Activated T-cell treated with anti-CD3 and anti-CD28 coated beads, Interleukin-2, amount 50 U/mL, for 72 hours (primary cell): ENCODE measurements around the gene RCL1. TPM values are rescaled to one million over a fixed set of nuclear protein-coding genes. Genes with fewer than 3 reads are reported as not detected.
"Not testable (repeated sequence)": the region's sequence is repeated elsewhere in the genome, so short reads cannot be mapped to it uniquely, and the experiment has no call there.

Experiments used
- ATAC-seq, 2 donors: fragments of 150-1000 bp; cut with Tn5 transposase; replicated peaks in 1 of 2; 2 replicates each; pipeline ENCODE4 v1.10.0; 2021; ENCODE audit warnings: moderate library complexity in 2 of 2, mild to moderate bottlenecking in 1 of 2
- DNase-seq, 2 donors: peaks; one replicate each; pipeline ENCODE4 v3.0.0; 2021 to 2022; ENCODE audit warnings: mixed read lengths in 1 of 2
- H3K27ac Mint-ChIP-seq: one replicate; pipeline ENCODE4 v1.8.0; 2022; ENCODE audit warnings: mild to moderate bottlenecking, moderate library complexity, mixed read lengths
- H3K27me3 Mint-ChIP-seq: one replicate; pipeline ENCODE4 v1.8.0; 2022; ENCODE audit warnings: low read depth, mixed read lengths
- H3K36me3 Mint-ChIP-seq, 2 donors: one replicate each; pipeline ENCODE4 v1.8.0; 2022; ENCODE audit warnings: mixed read lengths in 2 of 2, mild to moderate bottlenecking in 1 of 2; ENCODE audit not compliant: insufficient read depth in 2 of 2
- H3K4me1 Mint-ChIP-seq: one replicate; pipeline ENCODE4 v1.8.0; 2022; ENCODE audit warnings: low read depth, mixed read lengths
- H3K4me3 Mint-ChIP-seq, 2 donors: one replicate each; pipeline ENCODE4 v1.8.0; 2022; ENCODE audit warnings: mild to moderate bottlenecking in 2 of 2, mixed read lengths in 2 of 2, moderate library complexity in 2 of 2
- H3K9me3 Mint-ChIP-seq, 2 donors: one replicate each; pipeline ENCODE4 v1.8.0; 2022; ENCODE audit warnings: mixed read lengths in 2 of 2
- total RNA-seq, 2 donors: library from RNA; stranded (reverse); gene quantifications; one replicate each; pipeline ENCODE4 v1.2.3, GENCODE V29; 2022

The RCL1 gene
- total RNA-seq, 2 donors from 2014 or later, result 29.7 to 38.8 TPM

DNA sequence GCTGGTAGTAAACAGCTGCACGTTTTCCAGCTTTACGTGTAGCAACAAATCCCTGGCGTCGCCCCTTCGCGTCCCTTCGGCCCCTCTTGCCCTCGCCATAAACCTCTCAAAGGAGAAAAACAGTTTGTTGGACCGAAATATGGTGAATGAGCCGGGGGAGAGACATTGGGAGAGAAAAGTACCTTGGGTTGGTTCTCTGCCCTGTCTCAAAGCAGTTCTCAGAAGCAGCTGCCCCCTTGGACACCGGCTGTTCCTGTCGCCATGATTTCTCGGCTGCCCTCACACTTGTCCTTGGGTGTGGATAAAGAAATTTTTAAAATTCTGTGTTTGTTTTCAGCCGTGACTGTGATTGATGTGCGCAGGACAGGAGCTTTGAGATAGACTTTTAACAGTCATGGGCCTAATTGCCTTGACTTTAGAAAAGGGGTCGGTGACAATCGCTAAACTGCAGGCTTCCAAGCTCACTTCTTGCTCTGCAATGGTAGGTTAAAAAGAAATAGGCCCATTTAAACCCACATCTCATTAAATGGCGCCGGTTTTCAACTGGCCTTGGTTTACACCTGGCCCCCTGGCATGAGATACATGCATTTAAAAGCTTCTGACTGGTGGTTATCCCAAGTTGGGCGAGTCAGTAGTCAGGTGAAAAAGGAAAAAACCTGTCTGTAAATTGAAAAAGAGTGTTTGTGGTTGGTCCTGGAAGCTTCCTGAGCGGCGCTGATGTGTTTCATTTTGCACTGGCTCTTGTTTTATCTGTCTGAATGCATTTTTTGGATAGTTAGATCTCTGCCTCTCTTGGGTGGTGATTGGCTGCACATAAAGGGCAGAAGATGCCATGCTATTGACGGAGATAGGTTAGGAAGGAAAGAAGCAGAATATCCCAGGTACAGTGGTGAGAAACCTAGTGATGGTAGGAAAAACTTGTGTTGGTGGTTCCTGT lies 983 bp downstream of the RCL1 start:
- H3K27me3 Mint-ChIP-seq, result no peaks in the 10 kb centered on the region
- H3K4me3 Mint-ChIP-seq, result peak overlapping the region; percentile 85 to 99
- H3K4me1 Mint-ChIP-seq, result peaks cover 65% of the 10 kb centered on the region
- H3K9me3 Mint-ChIP-seq, result peaks cover 0 to 2% of the 10 kb centered on the region in 2 donors
- peak in 1 of 2 donors; percentile 14 for DNase-seq
- H3K36me3 Mint-ChIP-seq, result no peaks in the 10 kb centered on the region
- H3K27ac Mint-ChIP-seq, result peak overlapping the region; percentile 23
- no peak for ATAC-seq

DNA sequence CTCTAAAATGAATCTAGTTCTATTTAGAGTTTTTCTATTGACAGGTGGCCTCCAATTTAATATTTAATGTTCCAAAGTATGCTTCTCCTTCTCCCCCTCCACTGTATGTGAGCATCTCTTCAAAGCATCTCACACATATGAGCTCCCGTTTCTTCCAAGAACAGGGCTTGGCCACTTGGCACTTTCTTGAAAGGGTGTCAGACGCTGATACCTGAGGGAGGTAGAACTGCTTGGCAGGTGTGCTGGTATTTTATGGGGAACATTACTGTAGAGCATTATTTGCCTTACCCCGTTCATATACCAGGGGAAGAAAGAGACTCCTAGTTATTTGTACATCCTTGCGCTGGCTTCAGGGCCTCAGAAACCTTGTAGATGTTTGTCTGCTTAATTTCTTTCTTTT lies 1.9 kb downstream of the RCL1 start:
- H3K4me1 Mint-ChIP-seq, result peaks cover 70% of the 10 kb centered on the region
- peak overlapping the region; percentile 85 to 99 for H3K4me3 Mint-ChIP-seq
- no peak overlapping the region for H3K27ac Mint-ChIP-seq
- no peaks in the 10 kb centered on the region for H3K27me3 Mint-ChIP-seq
- H3K36me3 Mint-ChIP-seq, result no peaks in the 10 kb centered on the region
- no peak for ATAC-seq
- H3K9me3 Mint-ChIP-seq, result peaks cover 0 to 2% of the 10 kb centered on the region in 2 donors
- no peak for DNase-seq

DNA sequence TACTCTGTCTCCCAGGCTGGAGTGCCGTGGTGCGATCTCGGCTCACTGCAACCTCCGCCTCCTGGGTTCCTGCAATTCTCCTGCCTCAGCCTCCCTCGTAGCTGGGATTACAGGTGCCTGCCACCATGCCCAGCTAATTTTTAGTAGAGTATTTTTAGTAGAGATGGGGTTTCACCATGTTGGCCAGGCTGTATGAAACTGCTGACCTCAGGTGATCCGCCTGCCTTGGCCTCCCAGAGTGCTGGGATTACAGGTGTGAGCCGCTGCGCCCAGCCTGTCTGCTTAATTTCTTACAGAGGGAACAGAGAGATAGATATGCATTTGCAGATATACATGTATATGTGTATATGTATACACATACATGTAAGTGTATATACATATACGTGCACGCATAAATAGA lies 2.4 kb downstream of the RCL1 start:
- H3K4me1 Mint-ChIP-seq, result peaks cover 67% of the 10 kb centered on the region

DNA sequence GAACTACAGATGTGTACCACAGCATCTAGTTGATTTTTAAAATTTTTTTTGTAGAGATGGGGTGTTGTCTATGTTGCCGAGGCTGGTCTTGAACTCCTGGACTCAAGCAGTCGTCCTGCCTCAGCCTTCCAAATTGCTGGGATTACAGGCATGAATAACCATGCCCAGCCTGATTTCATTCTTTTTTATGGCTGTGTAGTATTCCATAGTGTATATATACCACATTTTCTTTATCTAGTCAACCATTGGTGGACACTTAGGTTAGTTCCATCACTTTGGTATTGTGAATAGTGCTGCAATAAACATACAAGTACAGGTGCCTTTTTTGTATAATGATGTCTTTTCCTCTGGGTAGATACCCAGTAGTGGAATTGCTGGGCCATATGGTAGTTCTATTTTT lies 3.8 kb downstream of the RCL1 start:
- H3K4me1 Mint-ChIP-seq, result peaks cover 66% of the 10 kb centered on the region
- ATAC-seq, result no peak
- no peaks in the 10 kb centered on the region for H3K27me3 Mint-ChIP-seq
- H3K36me3 Mint-ChIP-seq, result no peaks in the 10 kb centered on the region
- H3K4me3 Mint-ChIP-seq, result no peak overlapping the region
- no peak for DNase-seq
- H3K9me3 Mint-ChIP-seq, result no peaks in the 10 kb centered on the region
- H3K27ac Mint-ChIP-seq, result no peak overlapping the region

More for the DNA sequence above, 2.4 kb downstream of the RCL1 start:
- not testable (repeated sequence) for H3K27ac Mint-ChIP-seq, H3K36me3 Mint-ChIP-seq, ATAC-seq, H3K9me3 Mint-ChIP-seq, H3K27me3 Mint-ChIP-seq, DNase-seq
- H3K4me3 Mint-ChIP-seq, result peak overlapping the region; percentile 33 to 85

DNA sequence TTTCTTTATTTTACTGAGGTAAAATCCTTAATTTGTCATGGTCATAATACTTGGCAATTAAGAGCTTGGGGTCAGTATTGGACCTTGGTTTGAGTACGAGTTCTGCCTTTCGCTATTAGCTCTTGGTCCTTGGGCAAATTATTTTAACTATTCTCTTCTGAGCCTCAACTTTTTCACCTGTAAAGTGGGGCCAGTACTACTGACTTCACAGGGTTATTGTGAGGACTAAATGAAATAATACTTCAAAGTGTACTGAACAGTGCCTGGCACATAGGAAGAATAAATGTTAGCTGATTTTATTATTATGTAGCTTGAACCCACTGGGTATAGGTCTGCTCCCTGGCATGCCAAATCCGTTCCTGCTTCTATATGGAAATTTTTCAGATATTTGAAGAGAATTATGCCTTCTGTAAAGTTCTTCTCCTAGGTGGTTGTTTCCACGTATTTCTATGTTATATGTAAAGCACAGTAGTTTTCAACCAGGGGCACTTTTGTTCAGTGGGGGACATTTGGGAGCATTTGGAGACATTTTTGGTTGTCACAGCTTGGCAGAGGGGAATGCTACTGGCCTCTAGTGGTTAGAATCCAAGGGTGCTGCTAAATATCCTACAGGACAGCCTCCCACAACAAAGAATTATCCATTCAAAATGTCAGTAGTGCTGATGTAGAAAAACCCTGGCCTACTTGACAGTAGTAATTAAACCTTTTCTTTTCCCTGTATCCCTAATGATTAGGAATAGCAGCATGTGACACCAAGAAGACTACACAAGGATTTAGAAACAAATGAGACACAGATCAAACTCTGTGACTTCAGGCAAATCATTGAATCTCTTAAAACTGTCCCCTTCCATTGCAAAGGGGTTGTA lies 4.5 kb downstream of the RCL1 start:
- Mint-ChIP-seq H3K27ac (peak overlapping the region; percentile 81), H3K27me3 (no peaks in the 10 kb centered on the region), H3K4me1 (peaks cover 65% of the 10 kb centered on the region), H3K4me3 (peak overlapping the region in 1 of 2 donors; percentile 11), H3K36me3 (no peaks in the 10 kb centered on the region), H3K9me3 (no peaks in the 10 kb centered on the region)
- ATAC-seq (no peak), DNase-seq (peak in 1 of 2 donors; percentile 13)

DNA sequence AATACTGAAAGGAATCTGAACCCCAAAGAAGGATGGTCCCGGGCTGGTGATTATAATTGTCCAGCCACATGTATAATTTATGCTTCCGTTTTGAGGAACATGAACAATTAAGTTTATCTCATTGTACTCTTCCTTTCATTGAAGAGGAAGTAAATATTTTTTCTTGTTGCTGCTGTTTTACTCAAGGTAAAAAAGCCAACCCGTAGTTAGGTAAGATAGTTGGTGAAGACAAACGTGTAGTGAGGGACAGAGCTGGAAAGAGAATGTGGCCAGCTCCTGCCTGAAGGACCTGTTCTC lies 5.1 kb downstream of the RCL1 start:
- Mint-ChIP-seq H3K27me3 (no peaks in the 10 kb centered on the region), H3K4me3 (peak overlapping the region in 1 of 2 donors; percentile 11), H3K4me1 (peaks cover 65% of the 10 kb centered on the region), H3K27ac (peak overlapping the region; percentile 81), H3K36me3 (no peaks in the 10 kb centered on the region), H3K9me3 (no peaks in the 10 kb centered on the region)
- ATAC-seq (no peak), DNase-seq (no peak)

DNA sequence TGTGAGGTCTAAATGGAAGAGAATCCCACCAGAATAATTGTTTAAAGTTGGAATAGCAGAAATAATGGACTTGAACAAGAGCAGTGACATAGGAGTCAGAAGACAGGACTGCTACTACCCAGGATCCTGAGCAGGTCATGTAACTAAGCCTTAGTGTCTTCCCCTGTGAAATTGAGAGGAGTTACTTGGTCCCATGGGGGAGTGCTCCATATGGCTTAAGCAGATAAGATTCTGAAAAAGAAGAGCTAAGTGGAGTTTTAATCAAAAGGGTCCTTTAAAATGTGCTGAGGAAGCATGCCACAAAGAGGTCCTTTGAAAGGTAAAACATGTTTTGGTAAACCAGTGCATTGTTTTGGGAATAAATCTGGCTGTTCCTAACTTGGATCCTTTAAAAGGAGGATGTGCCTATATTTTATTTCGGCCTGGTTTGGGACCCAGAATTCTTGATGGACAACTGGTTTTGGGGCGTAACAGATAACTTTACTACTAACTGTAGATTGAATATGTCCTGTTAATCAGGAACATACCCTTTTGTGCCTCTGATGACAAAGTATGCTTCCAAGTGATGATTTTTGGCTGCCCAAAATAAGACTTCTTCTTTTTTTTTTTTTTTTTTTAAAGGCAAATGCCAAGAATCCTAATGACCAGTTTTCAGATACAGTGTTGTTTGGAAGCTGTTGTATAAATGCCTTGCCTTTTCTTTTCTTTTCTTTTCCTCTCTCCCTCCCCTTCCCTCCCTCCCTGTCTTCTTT lies 5.7 kb downstream of the RCL1 start:
- DNase-seq, result no peak
- ATAC-seq, result no peak
- Mint-ChIP-seq H3K27ac (peak overlapping the region; percentile 85), H3K9me3 (no peaks in the 10 kb centered on the region), H3K4me3 (no peak overlapping the region), H3K36me3 (peaks cover 0 to under 1% of the 10 kb centered on the region in 2 donors), H3K4me1 (peaks cover 65% of the 10 kb centered on the region), H3K27me3 (no peaks in the 10 kb centered on the region)

DNA sequence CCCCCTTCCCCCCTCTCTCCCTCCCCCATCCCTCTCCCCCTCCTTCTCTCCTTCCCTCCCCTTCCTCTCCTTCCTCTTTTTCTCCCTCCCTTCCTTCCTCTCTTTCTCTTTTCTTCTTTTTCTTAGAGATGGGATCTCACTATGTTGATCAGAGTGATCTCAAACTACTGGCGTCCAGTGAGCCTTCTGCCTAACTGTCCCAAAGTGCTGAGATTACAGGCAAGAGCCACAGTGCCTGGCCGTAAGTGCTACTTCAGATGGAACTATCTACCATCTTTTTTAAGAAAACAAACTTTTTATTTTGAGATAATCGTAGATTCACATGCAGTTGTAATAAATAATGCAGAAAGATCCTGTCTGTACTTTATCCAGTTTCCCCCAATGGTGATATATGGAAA lies 6.3 kb downstream of the RCL1 start:
- H3K4me1 Mint-ChIP-seq, result peaks cover 59% of the 10 kb centered on the region
- no peak for ATAC-seq

DNA sequence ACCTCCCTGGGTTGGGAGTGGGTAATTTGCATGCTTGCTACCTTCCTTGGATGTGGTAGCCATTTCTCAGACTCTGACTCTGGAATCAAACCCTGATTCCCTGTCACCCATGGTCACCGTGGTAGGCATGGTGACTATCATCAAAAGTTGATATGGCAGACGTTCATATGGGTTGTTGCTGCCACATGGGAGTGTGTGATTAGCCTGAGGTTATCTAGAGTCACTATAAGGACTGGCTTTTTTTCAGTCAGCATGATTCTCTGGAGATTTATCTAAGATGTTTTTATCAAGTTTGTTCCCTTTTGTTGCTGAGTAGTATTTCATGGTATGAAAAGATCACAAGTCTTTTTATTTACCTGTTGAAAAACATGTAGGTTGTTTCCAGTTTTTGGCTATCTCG lies 7.0 kb downstream of the RCL1 start:
- Mint-ChIP-seq H3K4me3 (no peak overlapping the region), H3K9me3 (peaks cover 0 to 3% of the 10 kb centered on the region in 2 donors), H3K27me3 (no peaks in the 10 kb centered on the region), H3K27ac (no peak overlapping the region), H3K4me1 (peaks cover 51% of the 10 kb centered on the region), H3K36me3 (peaks cover 4 to 11% of the 10 kb centered on the region in 2 donors)
- DNase-seq (no peak), ATAC-seq (no peak)

More for the DNA sequence above, 6.3 kb downstream of the RCL1 start:
- Mint-ChIP-seq H3K4me3 (no peak overlapping the region), H3K9me3 (peaks cover 0 to 3% of the 10 kb centered on the region in 2 donors), H3K36me3 (peaks cover 3 to 7% of the 10 kb centered on the region in 2 donors), H3K27me3 (no peaks in the 10 kb centered on the region), H3K27ac (peak overlapping the region; percentile 85)
- no peak for DNase-seq

DNA sequence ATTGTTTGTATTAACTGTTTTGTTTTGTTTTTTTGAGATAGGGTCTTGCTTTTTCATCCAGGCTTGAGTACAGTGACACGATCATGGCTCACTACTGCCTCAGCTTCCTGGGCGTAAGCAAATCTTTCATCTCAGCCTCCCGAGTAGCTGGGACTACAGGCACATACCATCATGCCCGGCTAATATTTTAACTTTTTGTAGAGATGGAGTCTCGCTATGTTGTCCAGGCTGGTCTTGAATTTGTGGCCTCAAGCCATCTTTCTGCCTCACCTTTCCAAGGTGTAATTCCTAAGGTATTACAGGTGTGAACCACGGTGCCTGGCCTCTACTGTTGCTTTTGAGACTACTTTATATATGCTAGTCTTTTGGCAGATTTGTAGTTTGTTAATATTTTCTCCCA lies 8.4 kb downstream of the RCL1 start:
- Mint-ChIP-seq H3K36me3 (peaks cover 12 to 22% of the 10 kb centered on the region in 2 donors), H3K27ac (peak overlapping the region; percentile 50), H3K9me3 (peaks cover 2 to 5% of the 10 kb centered on the region in 2 donors), H3K4me1 (peaks cover 38% of the 10 kb centered on the region), H3K4me3 (no peak overlapping the region), H3K27me3 (no peaks in the 10 kb centered on the region)
- no peak for ATAC-seq
- DNase-seq, result no peak

DNA sequence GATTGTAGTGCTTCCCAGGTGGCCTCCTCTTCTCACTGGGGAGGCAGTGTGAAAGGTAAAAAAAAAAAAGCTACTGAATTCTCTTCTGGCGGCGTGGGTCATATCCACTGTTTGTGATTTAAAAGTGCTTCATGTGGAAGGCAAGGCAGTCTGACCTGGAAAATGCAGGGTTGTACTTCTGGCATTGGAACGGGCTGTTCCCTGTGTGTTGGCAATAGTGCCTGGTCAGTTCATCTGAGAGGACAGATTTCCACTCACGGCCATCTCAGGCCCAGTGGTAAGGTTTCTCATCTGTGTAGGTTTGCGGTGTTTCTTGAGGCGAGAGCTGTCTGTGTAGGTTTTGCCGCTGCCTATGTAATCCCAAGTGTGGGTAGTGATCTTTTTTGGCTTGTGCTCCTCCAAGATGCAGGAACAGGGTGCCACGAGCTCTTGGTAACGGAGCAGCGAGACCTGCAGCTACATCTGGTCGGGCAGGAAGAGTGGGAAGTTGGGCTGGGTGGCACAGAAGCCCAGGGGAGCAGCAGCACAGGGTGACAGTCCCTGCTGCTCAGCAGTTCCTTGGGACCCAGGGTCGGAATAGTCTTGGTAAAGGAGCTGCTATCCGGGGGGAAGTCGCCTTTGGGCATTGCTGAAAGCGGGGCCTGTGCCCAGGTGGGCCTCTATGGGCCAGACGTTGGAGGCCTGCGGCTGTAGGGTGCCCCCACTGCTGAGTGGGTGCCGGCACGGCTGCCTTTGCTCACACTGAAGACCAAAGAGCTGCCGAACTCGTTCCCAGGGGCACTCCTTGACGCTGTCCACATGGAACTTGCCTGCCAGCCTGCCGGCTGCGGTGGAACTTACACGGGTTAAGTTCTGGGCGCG lies 11.2 kb downstream of the RCL1 start:
- no peak for ATAC-seq
- H3K4me3 Mint-ChIP-seq, result no peak overlapping the region
- DNase-seq, result no peak
- H3K27ac Mint-ChIP-seq, result no peak overlapping the region
- no peaks in the 10 kb centered on the region for H3K27me3 Mint-ChIP-seq
- H3K4me1 Mint-ChIP-seq, result peaks cover 32% of the 10 kb centered on the region
- H3K9me3 Mint-ChIP-seq, result peaks cover 8 to 12% of the 10 kb centered on the region in 2 donors
- peaks cover 19 to 40% of the 10 kb centered on the region in 2 donors for H3K36me3 Mint-ChIP-seq

DNA sequence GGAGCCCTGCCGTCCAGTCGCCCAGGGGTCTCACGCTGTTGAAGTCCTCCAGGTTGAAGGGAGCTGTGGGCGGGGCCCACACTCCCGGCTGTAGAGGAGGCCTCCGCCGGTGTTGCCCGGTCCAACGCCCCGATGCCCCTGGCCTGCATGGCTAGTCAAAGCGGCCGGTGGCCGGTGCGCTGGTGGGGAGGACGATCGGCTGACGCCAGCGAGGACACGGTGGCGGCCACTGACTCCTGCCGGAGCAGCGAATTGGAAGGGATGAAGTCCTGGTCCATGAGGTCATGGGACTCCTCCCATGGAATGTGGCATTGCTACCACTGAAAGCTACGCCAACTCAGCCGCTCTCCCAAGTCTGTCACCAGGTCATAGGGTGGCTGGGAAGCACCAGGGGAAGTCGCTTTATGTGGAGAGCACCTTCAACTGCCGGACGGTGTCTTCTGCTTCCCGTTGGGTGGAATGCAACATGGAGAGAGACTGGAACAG lies 11.8 kb downstream of the RCL1 start:
- ATAC-seq (no peak), DNase-seq (no peak)
- Mint-ChIP-seq H3K4me3 (no peak overlapping the region), H3K36me3 (peaks cover 19 to 40% of the 10 kb centered on the region in 2 donors), H3K4me1 (peaks cover 31% of the 10 kb centered on the region), H3K27me3 (no peaks in the 10 kb centered on the region), H3K27ac (no peak overlapping the region), H3K9me3 (peaks cover 8 to 12% of the 10 kb centered on the region in 2 donors)
